ENCODE data around the gene FCHO2. TPM values are rescaled to one million over a fixed set of nuclear protein-coding genes. Genes with fewer than 3 reads are reported as not detected.

The FCHO2 gene
- total RNA-seq, 1 donor from 2014 or later: 11.2 TPM

DNA sequence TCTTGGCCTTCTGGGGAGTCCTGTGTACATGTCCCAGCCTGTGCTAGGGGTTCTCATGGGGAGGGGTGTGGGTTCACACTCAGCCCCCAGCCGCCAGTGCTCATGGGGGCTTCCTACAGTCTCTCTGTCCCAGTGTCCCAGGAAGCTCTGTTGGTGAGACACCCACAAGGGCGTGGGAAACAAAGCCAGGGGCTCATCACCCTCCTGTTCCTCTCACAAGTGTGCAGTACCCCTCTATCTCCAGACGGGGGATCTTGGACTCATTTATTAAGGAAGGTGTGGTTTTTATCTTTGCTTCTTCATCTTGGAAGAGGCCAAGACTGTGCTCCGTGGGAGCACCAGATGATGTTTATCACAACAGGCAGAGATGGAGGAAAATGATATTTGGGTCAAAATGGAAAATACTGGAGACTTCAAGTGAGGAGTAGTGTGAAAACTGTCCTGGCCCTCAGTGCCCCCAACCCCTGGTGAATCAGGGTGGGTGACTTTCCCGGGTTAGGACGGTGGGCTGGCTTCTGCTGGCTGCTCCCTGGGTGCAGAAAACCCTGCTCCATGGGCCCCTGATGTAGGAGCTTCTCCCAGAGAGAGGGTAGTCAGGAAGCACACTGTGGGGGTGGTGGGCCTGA is 179.7 kb downstream of the FCHO2 start:
- Histone ChIP-seq H3K27me3 (ENCODE audit: control insufficient read depth, insufficient read depth, low read length) (no peaks in the 10 kb centered on the region), H3K4me3 (ENCODE audit: low read depth, low read length) (no peak overlapping the region)

DNA sequence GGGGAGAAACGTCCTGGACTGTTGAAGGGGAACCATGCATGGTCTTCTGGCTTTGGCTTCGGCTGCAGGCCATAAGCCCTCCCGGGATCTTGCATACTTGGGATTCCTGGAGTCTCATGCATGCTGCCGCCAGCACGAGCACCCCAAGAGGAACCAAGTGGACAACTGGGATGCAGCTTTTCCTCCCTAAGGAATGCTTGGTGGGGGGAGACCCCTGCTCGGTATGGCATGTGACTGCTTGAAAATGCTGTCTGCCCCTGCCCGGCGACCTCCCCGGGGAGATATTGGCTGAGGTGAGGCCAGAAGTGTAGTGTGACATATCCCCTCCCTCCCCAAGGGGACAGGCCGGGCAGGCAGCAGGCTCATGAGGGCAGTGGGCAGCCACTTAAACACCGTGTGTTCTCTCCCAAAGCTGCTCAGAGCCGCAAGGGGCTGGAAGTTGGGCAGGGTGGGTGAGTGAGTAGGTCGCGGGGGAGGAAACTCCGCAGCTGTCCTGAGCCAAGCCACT is 180.3 kb downstream of the FCHO2 start:
- DNase-seq (ENCODE audit: low read depth): no peak
- no peak overlapping the region for H3K4me3 ChIP-seq (ENCODE audit: low read depth, low read length)
- no peaks in the 10 kb centered on the region for H3K27me3 ChIP-seq (ENCODE audit: control insufficient read depth, insufficient read depth, low read length)
- H3K36me3 ChIP-seq (ENCODE audit: control insufficient read depth, insufficient read depth, low read length): no peaks in the 10 kb centered on the region
- TF ChIP-seq, protein P1, sequence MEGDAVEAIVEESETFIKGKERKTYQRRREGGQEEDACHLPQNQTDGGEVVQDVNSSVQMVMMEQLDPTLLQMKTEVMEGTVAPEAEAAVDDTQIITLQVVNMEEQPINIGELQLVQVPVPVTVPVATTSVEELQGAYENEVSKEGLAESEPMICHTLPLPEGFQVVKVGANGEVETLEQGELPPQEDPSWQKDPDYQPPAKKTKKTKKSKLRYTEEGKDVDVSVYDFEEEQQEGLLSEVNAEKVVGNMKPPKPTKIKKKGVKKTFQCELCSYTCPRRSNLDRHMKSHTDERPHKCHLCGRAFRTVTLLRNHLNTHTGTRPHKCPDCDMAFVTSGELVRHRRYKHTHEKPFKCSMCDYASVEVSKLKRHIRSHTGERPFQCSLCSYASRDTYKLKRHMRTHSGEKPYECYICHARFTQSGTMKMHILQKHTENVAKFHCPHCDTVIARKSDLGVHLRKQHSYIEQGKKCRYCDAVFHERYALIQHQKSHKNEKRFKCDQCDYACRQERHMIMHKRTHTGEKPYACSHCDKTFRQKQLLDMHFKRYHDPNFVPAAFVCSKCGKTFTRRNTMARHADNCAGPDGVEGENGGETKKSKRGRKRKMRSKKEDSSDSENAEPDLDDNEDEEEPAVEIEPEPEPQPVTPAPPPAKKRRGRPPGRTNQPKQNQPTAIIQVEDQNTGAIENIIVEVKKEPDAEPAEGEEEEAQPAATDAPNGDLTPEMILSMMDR (IDR thresholded peaks at IDR 0.05; ENCODE audit: insufficient read depth, low read length, poor library complexity, severe bottlenecking): no peak

More for the DNA sequence above, 179.7 kb downstream of the FCHO2 start:
- H3K36me3 ChIP-seq (ENCODE audit: control insufficient read depth, insufficient read depth, low read length): no peaks in the 10 kb centered on the region
- TF ChIP-seq, protein P1 (IDR thresholded peaks at IDR 0.05; ENCODE audit: insufficient read depth, low read length, poor library complexity, severe bottlenecking): peak; percentile 34
- DNase-seq (ENCODE audit: low read depth): no peak

DNA sequence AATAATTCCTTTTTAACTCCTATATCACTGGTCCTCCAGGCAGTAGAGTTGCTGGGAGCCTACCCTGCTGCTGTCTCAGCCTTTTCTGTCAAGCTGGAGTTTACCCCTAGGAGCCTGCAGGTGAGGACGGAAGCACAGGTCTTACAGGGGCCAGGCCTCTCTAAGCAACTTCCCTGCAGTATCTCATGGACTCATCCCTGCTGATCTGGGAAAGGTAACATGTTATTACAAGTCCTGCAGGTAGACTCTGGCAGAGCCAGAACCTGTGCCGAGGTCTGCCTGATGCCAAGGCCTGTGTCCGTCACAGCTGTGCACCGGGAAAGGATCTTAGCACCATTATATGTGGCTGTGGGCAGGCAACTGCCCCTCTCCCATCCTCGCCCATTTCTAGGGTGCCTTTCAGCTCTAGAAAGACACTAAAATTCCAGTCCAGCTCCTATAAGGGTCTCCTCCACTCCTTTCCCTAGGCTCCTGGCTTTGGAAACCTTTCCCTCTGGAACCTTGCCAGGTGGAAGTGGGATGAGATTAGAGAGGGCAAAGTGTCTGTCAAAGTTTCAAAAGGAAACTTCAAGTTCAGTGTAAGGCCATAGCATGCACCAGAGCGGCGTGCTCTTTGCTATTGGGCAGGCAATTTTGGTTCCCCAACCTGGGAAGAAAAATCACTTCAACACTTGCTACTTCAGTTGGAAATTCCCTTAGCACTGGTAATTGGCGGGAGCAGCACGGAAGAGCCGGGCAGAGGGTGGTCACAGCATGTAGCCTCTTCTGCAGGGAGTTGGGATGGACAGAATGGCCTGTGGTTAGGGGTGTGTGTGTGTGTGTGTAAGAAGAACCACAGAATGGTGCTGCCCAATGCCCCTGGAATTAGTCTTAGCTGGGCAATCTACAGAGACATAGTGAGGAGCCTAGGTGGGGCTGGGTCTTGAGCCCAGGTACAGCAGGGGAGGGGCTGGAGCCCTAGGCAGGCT is 182.0 kb downstream of the FCHO2 start:
- no peak overlapping the region for H3K4me3 ChIP-seq (ENCODE audit: low read depth, low read length)
- H3K36me3 ChIP-seq (ENCODE audit: control insufficient read depth, insufficient read depth, low read length): no peaks in the 10 kb centered on the region
- no peak for DNase-seq (ENCODE audit: low read depth)
- no peaks in the 10 kb centered on the region for H3K27me3 ChIP-seq (ENCODE audit: control insufficient read depth, insufficient read depth, low read length)
- TF ChIP-seq, protein P1 (IDR thresholded peaks at IDR 0.05; ENCODE audit: insufficient read depth, low read length, poor library complexity, severe bottlenecking): no peak

DNA sequence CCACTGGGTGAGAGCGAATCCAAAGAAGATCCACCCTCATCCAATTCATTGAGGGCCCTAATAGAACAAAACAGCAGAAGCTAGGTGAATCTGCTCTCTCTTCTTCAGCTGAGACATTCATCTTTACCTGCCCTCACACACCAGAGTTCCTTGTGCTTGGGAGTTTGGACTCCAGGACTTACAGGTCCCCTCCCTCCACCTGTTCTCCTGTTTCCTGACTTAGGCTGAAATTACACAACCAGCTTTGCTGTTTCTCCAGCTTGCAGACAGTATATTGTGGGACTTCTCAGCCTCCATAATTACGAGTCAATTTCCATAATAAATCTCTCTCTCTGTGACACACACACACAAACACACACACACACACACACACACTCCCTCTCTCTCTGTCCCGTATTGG is 183.6 kb downstream of the FCHO2 start:
- Histone ChIP-seq H3K36me3 (ENCODE audit: control insufficient read depth, insufficient read depth, low read length) (no peaks in the 10 kb centered on the region), H3K27me3 (ENCODE audit: control insufficient read depth, insufficient read depth, low read length) (no peaks in the 10 kb centered on the region), H3K4me3 (ENCODE audit: low read depth, low read length) (no peak overlapping the region)
- TF ChIP-seq, protein P1 (IDR thresholded peaks at IDR 0.05; ENCODE audit: insufficient read depth, low read length, poor library complexity, severe bottlenecking): no peak
- DNase-seq (ENCODE audit: low read depth): no peak

Other genes starting within 250 kb of the FCHO2 start
- gene TNPO1, start 139.4 kb upstream of the FCHO2 start, total RNA-seq: 111 and 118 TPM in 2 replicates
- gene TMEM171, start 164.5 kb downstream of the FCHO2 start, total RNA-seq: 2.9 and 3.0 TPM in 2 replicates
- gene TMEM174, start 217.2 kb downstream of the FCHO2 start, total RNA-seq: not detected in 2 replicates